GM18498 (cell line): ENCODE data around the gene ARID5B.

Experiments
- ATAC-seq: cut with Tn5 transposase; IDR thresholded peaks from one replicate; pipeline ENCODE4 v1.9.1; 2021; ENCODE audit warnings: mild to moderate bottlenecking, moderate library complexity; ENCODE audit not compliant: unreplicated experiment

Gene ARID5B

GRCh38 chr10:62063795-62064472, 162.4 kb downstream of the ARID5B start:
- ATAC-seq = no peak

GRCh38 chr10:62067560-62067959, 166.1 kb downstream of the ARID5B start:
- ATAC-seq = no peak

GRCh38 chr10:62068464-62068863, 167.0 kb downstream of the ARID5B start:
- ATAC-seq = no peak

GRCh38 chr10:62069452-62070178, 168.1 kb downstream of the ARID5B start:
- ATAC-seq = no peak

GRCh38 chr10:62071846-62072281, 170.4 kb downstream of the ARID5B start:
- ATAC-seq = no peak

- no peak for ATAC-seq
These were observed 171.4 kb downstream of the ARID5B start for GRCh38 chr10:62072901-62073300.

GRCh38 chr10:62073429-62073828, 171.9 kb downstream of the ARID5B start:
- no peak for ATAC-seq

GRCh38 chr10:62075414-62075813, 173.9 kb downstream of the ARID5B start:
- no peak for ATAC-seq

- no peak for ATAC-seq
These were observed 174.4 kb downstream of the ARID5B start for GRCh38 chr10:62075912-62076311.

- ATAC-seq = no peak
These were observed 175.4 kb downstream of the ARID5B start for GRCh38 chr10:62076891-62077290.

GRCh38 chr10:62077330-62078015, 176.0 kb downstream of the ARID5B start:
- ATAC-seq = no peak

GRCh38 chr10:62079885-62080559, 178.5 kb downstream of the ARID5B start:
- peak; percentile 78 for ATAC-seq

- no peak for ATAC-seq
These were observed 179.4 kb downstream of the ARID5B start for GRCh38 chr10:62080905-62081304.

- no peak for ATAC-seq
These were observed 180.1 kb downstream of the ARID5B start for GRCh38 chr10:62081341-62082270.

- ATAC-seq = no peak
These were observed 180.8 kb downstream of the ARID5B start for GRCh38 chr10:62082271-62082656.

- ATAC-seq = peak; percentile 44
These were observed 181.4 kb downstream of the ARID5B start for GRCh38 chr10:62082729-62083411.

- ATAC-seq = no peak
These were observed 182.1 kb downstream of the ARID5B start for GRCh38 chr10:62083412-62084267.

GRCh38 chr10:62084451-62084850, 183.0 kb downstream of the ARID5B start:
- no peak for ATAC-seq

- no peak for ATAC-seq
These were observed 183.9 kb downstream of the ARID5B start for GRCh38 chr10:62085404-62085803.
